Skeletal muscle tissue (tissue), 4 donors: Measurements from ENCODE around the gene TMEM114. TPM values are rescaled to one million over a fixed set of nuclear protein-coding genes. Genes with fewer than 3 reads are reported as not detected.
"Not testable (repeated sequence)": the region's sequence is repeated elsewhere in the genome, so short reads cannot be mapped to it uniquely, and the experiment has no call there.

ENCODE experiments used
- H3K27ac ChIP-seq: one replicate; pipeline ENCODE4 v1.7.0; 2013; ENCODE audit warnings: mild to moderate bottlenecking, low read depth, low read length, inconsistent platforms
- H3K27me3 ChIP-seq, 3 donors: one replicate each; pipeline ENCODE4 v1.7.0; 2013; ENCODE audit warnings: low read length in 3 of 3; ENCODE audit not compliant: control insufficient read depth in 3 of 3, insufficient read depth in 3 of 3
- H3K36me3 ChIP-seq, 3 donors: one replicate each; pipeline ENCODE4 v1.7.0; 2013; ENCODE audit warnings: low read length in 3 of 3; ENCODE audit not compliant: control insufficient read depth in 3 of 3, insufficient read depth in 3 of 3
- H3K4me1 ChIP-seq, 3 donors: one replicate each; pipeline ENCODE4 v1.7.0; 2013; ENCODE audit warnings: low read length in 3 of 3, mild to moderate bottlenecking in 3 of 3; ENCODE audit not compliant: control insufficient read depth in 3 of 3, insufficient read depth in 3 of 3
- H3K4me3 ChIP-seq, 3 donors: one replicate each; pipeline ENCODE4 v1.7.0; 2013; ENCODE audit warnings: low read length in 3 of 3
- H3K9ac ChIP-seq, 3 donors: one replicate each; pipeline ENCODE4 v1.7.0; 2013; ENCODE audit warnings: low read length in 3 of 3, mild to moderate bottlenecking in 3 of 3, moderate library complexity in 2 of 3, low read depth in 1 of 3
- H3K9me3 ChIP-seq, 3 donors: one replicate each; pipeline ENCODE4 v1.7.0; 2013; ENCODE audit warnings: low read length in 3 of 3; ENCODE audit not compliant: control insufficient read depth in 3 of 3
- total RNA-seq: library from RNA; depleted of rRNA; stranded (reverse); fragments of >200 nt; gene quantifications from one replicate; pipeline ENCODE4 v1.2.3, GENCODE V29; 2014
- donor health status: Osteomylitis.

TMEM114 gene
- total RNA-seq, 1 donor from 2014 or later, result not detected

GRCh38 chr16:8568231-8568617 is 22.1 kb downstream of the TMEM114 start:
- Histone ChIP-seq H3K27me3 (peaks cover 9 to 24% (median 14%) of the 10 kb centered on the region in 3 donors), H3K36me3 (no peaks in the 10 kb centered on the region), H3K9ac (no peak overlapping the region), H3K4me3 (peak overlapping the region in 1 of 3 donors; percentile 1), H3K9me3 (no peaks in the 10 kb centered on the region), H3K4me1 (peaks cover 0 to 10% (median 5%) of the 10 kb centered on the region in 3 donors), H3K27ac (no peak overlapping the region)

- Histone ChIP-seq H3K27me3 (peaks cover 6 to 24% (median 14%) of the 10 kb centered on the region in 3 donors), H3K4me1 (peaks cover 0 to 10% (median 5%) of the 10 kb centered on the region in 3 donors), H3K9me3 (no peaks in the 10 kb centered on the region), H3K36me3 (no peaks in the 10 kb centered on the region), H3K27ac (no peak overlapping the region), H3K9ac (no peak overlapping the region), H3K4me3 (peak overlapping the region in 1 of 3 donors; percentile 1)
These were observed 22.7 kb downstream of the TMEM114 start for GRCh38 chr16:8567355-8568230.

GRCh38 chr16:8565498-8565897 is 24.8 kb downstream of the TMEM114 start:
- no peaks in the 10 kb centered on the region for H3K9me3 ChIP-seq
- no peak overlapping the region for H3K27ac ChIP-seq
- H3K27me3 ChIP-seq, result peaks cover 0 to 17% (median 12%) of the 10 kb centered on the region in 3 donors
- peaks cover 0 to 10% (median 5%) of the 10 kb centered on the region in 3 donors for H3K4me1 ChIP-seq
- H3K36me3 ChIP-seq, result no peaks in the 10 kb centered on the region
- H3K4me3 ChIP-seq, result no peak overlapping the region
- H3K9ac ChIP-seq, result no peak overlapping the region

GRCh38 chr16:8564934-8565345 is 25.4 kb downstream of the TMEM114 start:
- Histone ChIP-seq H3K36me3 (no peaks in the 10 kb centered on the region), H3K9me3 (no peaks in the 10 kb centered on the region), H3K4me1 (peaks cover 0 to 10% (median 5%) of the 10 kb centered on the region in 3 donors), H3K27ac (no peak overlapping the region), H3K27me3 (peaks cover 0 to 18% (median 14%) of the 10 kb centered on the region in 3 donors), H3K9ac (no peak overlapping the region), H3K4me3 (no peak overlapping the region)

- H3K36me3 ChIP-seq, H3K27ac ChIP-seq, H3K9ac ChIP-seq, H3K4me3 ChIP-seq, H3K4me1 ChIP-seq, H3K9me3 ChIP-seq: not testable (repeated sequence)
- peaks cover 0 to 11% (median 10%) of the 10 kb centered on the region in 3 donors for H3K27me3 ChIP-seq
These were observed 26.3 kb downstream of the TMEM114 start for GRCh38 chr16:8563944-8564540.

GRCh38 chr16:8561496-8561895 is 28.8 kb downstream of the TMEM114 start:
- no peak overlapping the region for H3K27ac ChIP-seq
- H3K4me3 ChIP-seq, result no peak overlapping the region
- no peaks in the 10 kb centered on the region for H3K36me3 ChIP-seq
- H3K9me3 ChIP-seq, result no peaks in the 10 kb centered on the region
- H3K4me1 ChIP-seq, result no peaks in the 10 kb centered on the region
- peaks cover 4 to 15% (median 10%) of the 10 kb centered on the region in 3 donors for H3K27me3 ChIP-seq
- no peak overlapping the region for H3K9ac ChIP-seq

- H3K27me3 ChIP-seq, result peaks cover 13 to 31% (median 30%) of the 10 kb centered on the region in 3 donors
- no peak overlapping the region for H3K27ac ChIP-seq
- H3K9me3 ChIP-seq, result no peaks in the 10 kb centered on the region
- H3K4me1 ChIP-seq, result no peaks in the 10 kb centered on the region
- H3K4me3 ChIP-seq, result no peak overlapping the region
- no peaks in the 10 kb centered on the region for H3K36me3 ChIP-seq
- H3K9ac ChIP-seq, result no peak overlapping the region
These were observed 34.9 kb downstream of the TMEM114 start for GRCh38 chr16:8555400-8555799.

GRCh38 chr16:8554881-8555280 is 35.4 kb downstream of the TMEM114 start:
- Histone ChIP-seq H3K4me3 (no peak overlapping the region), H3K27me3 (peaks cover 13 to 30% (median 27%) of the 10 kb centered on the region in 3 donors), H3K36me3 (no peaks in the 10 kb centered on the region), H3K27ac (no peak overlapping the region), H3K9ac (no peak overlapping the region), H3K4me1 (no peaks in the 10 kb centered on the region), H3K9me3 (no peaks in the 10 kb centered on the region)

GRCh38 chr16:8554022-8554421 is 36.3 kb downstream of the TMEM114 start:
- H3K36me3 ChIP-seq, result no peaks in the 10 kb centered on the region
- no peaks in the 10 kb centered on the region for H3K9me3 ChIP-seq
- H3K4me3 ChIP-seq, result no peak overlapping the region
- peaks cover 13 to 31% (median 23%) of the 10 kb centered on the region in 3 donors for H3K27me3 ChIP-seq
- H3K4me1 ChIP-seq, result no peaks in the 10 kb centered on the region
- H3K9ac ChIP-seq, result no peak overlapping the region
- no peak overlapping the region for H3K27ac ChIP-seq
